Neural progenitor cell (in vitro differentiated cells): ENCODE results near the gene HNRNPM. TPM values are rescaled to one million over a fixed set of nuclear protein-coding genes. Genes with fewer than 3 reads are reported as not detected.

Experiments used
- DNase-seq: peaks from one replicate; pipeline ENCODE4 v3.0.0-alpha.2; 2016; ENCODE audit warnings: low spot score
- H2AFZ ChIP-seq: fragments of 200-600 bp; sonication (generic); replicated peaks from 2 replicates; pipeline ENCODE4 v1.6.1; 2016; ENCODE audit warnings: antibody characterized with exemption
- H3F3A ChIP-seq: fragments of 200-600 bp; sonication (generic); 2 replicates; pipeline ENCODE4 v1.6.1; 2016; ENCODE audit warnings: antibody characterized with exemption, low read depth
- H3K27ac ChIP-seq: fragments of 200-600 bp; sonication (generic); 2 replicates; pipeline ENCODE4 v1.5.1; 2016; ENCODE audit warnings: mild to moderate bottlenecking
- H3K27me3 ChIP-seq: fragments of 200-600 bp; sonication (generic); 2 replicates; pipeline ENCODE4 v1.6.1; 2016; ENCODE audit warnings: mild to moderate bottlenecking, moderate library complexity
- H3K36me3 ChIP-seq: fragments of 200-600 bp; sonication (generic); 2 replicates; pipeline ENCODE4 v1.5.1; 2016
- H3K4me1 ChIP-seq: fragments of 200-600 bp; sonication (generic); 2 replicates; pipeline ENCODE4 v1.6.1; 2016; ENCODE audit warnings: mixed run types
- H3K4me2 ChIP-seq: fragments of 200-600 bp; sonication (generic); 2 replicates; pipeline ENCODE4 v1.6.1; 2016
- H3K4me3 ChIP-seq: fragments of 200-600 bp; sonication (generic); 2 replicates; pipeline ENCODE4 v1.5.1; 2016
- H3K79me2 ChIP-seq: fragments of 200-600 bp; sonication (generic); 2 replicates; pipeline ENCODE4 v1.6.1; 2016; ENCODE audit warnings: low read depth
- H3K9ac ChIP-seq: fragments of 200-600 bp; sonication (generic); 2 replicates; pipeline ENCODE4 v1.6.1; 2016
- H3K9me3 ChIP-seq: fragments of 200-600 bp; sonication (generic); 2 replicates; pipeline ENCODE4 v1.5.1; 2016; ENCODE audit warnings: low read depth
- H4K20me1 ChIP-seq: fragments of 200-600 bp; sonication (generic); 2 replicates; pipeline ENCODE4 v1.6.1; 2016; ENCODE audit warnings: low read depth
- H3K27ac Mint-ChIP-seq: 3 replicates; pipeline ENCODE4 v1.8.0; 2021; ENCODE audit warnings: mixed read lengths
- H3K27me3 Mint-ChIP-seq: 2 replicates; pipeline ENCODE4 v1.8.0; 2022; ENCODE audit warnings: low read depth, mild to moderate bottlenecking, inconsistent platforms, moderate library complexity, mixed read lengths; ENCODE audit not compliant: insufficient read depth
- H3K36me3 Mint-ChIP-seq: 3 replicates; pipeline ENCODE4 v1.8.0; 2021; ENCODE audit warnings: mixed read lengths
- H3K4me1 Mint-ChIP-seq: 3 replicates; pipeline ENCODE4 v1.8.0; 2021; ENCODE audit warnings: mixed read lengths
- H3K4me3 Mint-ChIP-seq: 3 replicates; pipeline ENCODE4 v1.8.0; 2021; ENCODE audit warnings: mild to moderate bottlenecking, moderate library complexity, mixed read lengths
- H3K9me3 Mint-ChIP-seq: 3 replicates; pipeline ENCODE4 v1.8.0; 2020; ENCODE audit warnings: mixed read lengths
- EZH2 ChIP-seq: fragments of 200-600 bp; sonication (generic); IDR thresholded peaks from 2 replicates; pipeline ENCODE4 v1.6.1; 2017; ENCODE audit warnings: antibody characterized with exemption, mild to moderate bottlenecking, moderate library complexity
- EZH2phosphoT487 ChIP-seq: fragments of 200-600 bp; sonication (generic); IDR thresholded peaks from 2 replicates; pipeline ENCODE4 v1.6.1; 2017; ENCODE audit warnings: antibody characterized with exemption
- total RNA-seq: library from RNA; depleted of rRNA; stranded (reverse); fragments of >200 nt; gene quantifications from 2 replicates; pipeline ENCODE4 v1.2.3, GENCODE V29; 2015; ENCODE audit warnings: low replicate concordance
- TF ChIP-seq, protein P1 (sequence below): fragments of 200-600 bp; sonication (generic); IDR thresholded peaks from 2 replicates; pipeline ENCODE4 v1.5.1; 2017; ENCODE audit warnings: antibody characterized with exemption, mild to moderate bottlenecking

Gene HNRNPM
- total RNA-seq, 1 donor from 2014 or later, result 118 TPM

GRCh38 chr19:8396563-8397203, 48.1 kb upstream of the HNRNPM start:
- Histone ChIP-seq H3K4me1 (no peaks in the 10 kb centered on the region), H3K9ac (no peak overlapping the region), H3K27me3 (no peaks in the 10 kb centered on the region), H3K36me3 (no peaks in the 10 kb centered on the region), H3K27ac (no peak overlapping the region), H3K79me2 (peaks cover 76% of the 10 kb centered on the region), H2AFZ (no peak overlapping the region), H3K9me3 (no peaks in the 10 kb centered on the region), H3K4me2 (no peak overlapping the region), H4K20me1 (peaks cover 58% of the 10 kb centered on the region), H3F3A (no peaks in the 10 kb centered on the region), H3K4me3 (no peak overlapping the region)
- peak; percentile 67 for DNase-seq
- Mint-ChIP-seq H3K4me1 (peaks cover 15% of the 10 kb centered on the region), H3K9me3 (no peaks in the 10 kb centered on the region), H3K36me3 (peaks cover 4% of the 10 kb centered on the region), H3K4me3 (no peak overlapping the region), H3K27ac (peak overlapping the region; percentile 24), H3K27me3 (peaks cover 8% of the 10 kb centered on the region)
- TF ChIP-seq, protein P1, sequence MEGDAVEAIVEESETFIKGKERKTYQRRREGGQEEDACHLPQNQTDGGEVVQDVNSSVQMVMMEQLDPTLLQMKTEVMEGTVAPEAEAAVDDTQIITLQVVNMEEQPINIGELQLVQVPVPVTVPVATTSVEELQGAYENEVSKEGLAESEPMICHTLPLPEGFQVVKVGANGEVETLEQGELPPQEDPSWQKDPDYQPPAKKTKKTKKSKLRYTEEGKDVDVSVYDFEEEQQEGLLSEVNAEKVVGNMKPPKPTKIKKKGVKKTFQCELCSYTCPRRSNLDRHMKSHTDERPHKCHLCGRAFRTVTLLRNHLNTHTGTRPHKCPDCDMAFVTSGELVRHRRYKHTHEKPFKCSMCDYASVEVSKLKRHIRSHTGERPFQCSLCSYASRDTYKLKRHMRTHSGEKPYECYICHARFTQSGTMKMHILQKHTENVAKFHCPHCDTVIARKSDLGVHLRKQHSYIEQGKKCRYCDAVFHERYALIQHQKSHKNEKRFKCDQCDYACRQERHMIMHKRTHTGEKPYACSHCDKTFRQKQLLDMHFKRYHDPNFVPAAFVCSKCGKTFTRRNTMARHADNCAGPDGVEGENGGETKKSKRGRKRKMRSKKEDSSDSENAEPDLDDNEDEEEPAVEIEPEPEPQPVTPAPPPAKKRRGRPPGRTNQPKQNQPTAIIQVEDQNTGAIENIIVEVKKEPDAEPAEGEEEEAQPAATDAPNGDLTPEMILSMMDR, result peak; percentile 60
- no peak for TF ChIP-seq EZH2

- no peak overlapping the region for H3K27ac ChIP-seq
- no peaks in the 10 kb centered on the region for H3F3A ChIP-seq
- H3K27me3 Mint-ChIP-seq, result peaks cover 8% of the 10 kb centered on the region
- no peak for DNase-seq
- peaks cover 53% of the 10 kb centered on the region for H4K20me1 ChIP-seq
- no peaks in the 10 kb centered on the region for H3K9me3 Mint-ChIP-seq
- peaks cover 8% of the 10 kb centered on the region for H3K36me3 Mint-ChIP-seq
- no peak overlapping the region for H2AFZ ChIP-seq
- H3K79me2 ChIP-seq, result peaks cover 70% of the 10 kb centered on the region
- no peaks in the 10 kb centered on the region for H3K27me3 ChIP-seq
- H3K36me3 ChIP-seq, result no peaks in the 10 kb centered on the region
- no peaks in the 10 kb centered on the region for H3K4me1 ChIP-seq
- TF ChIP-seq, protein P1, result no peak
- no peak for TF ChIP-seq EZH2phosphoT487
- TF ChIP-seq EZH2, result no peak
- H3K4me3 ChIP-seq, result no peak overlapping the region
- H3K4me3 Mint-ChIP-seq, result no peak overlapping the region
- no peaks in the 10 kb centered on the region for H3K9me3 ChIP-seq
- no peak overlapping the region for H3K9ac ChIP-seq
- H3K4me2 ChIP-seq, result no peak overlapping the region
- H3K4me1 Mint-ChIP-seq, result peaks cover 13% of the 10 kb centered on the region
- H3K27ac Mint-ChIP-seq, result no peak overlapping the region
Observed at GRCh38 chr19:8397271-8397670, 47.5 kb upstream of the HNRNPM start.

DNA sequence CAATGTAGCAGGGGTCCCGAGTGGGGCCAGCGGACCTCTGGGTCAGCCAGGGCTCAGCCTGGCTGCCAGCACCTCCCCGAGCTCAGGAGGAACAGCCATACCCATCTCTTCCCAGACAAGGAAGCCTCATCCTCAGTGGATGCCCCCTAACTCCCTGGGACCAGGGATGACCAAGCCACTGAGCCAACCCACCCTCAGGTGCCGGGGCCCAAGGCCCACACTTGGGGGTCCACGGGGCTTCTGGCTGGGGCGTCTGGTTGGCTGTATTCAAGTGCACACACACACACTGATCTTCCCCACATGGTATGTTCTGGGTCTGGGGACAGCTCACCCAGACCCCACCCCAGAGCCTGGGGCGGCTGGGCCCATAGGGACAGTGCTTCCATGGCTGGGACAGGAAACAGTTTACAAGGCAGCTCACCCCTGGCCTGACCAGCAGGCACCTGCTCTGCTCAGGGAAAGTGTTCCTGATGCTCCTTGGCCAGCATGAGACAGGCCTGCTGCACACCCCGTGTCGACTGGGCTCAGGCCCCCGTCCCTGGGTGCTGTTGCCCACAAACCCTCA, 46.9 kb upstream of the HNRNPM start:
- peaks cover 13% of the 10 kb centered on the region for H3K4me1 Mint-ChIP-seq
- no peaks in the 10 kb centered on the region for H3K9me3 Mint-ChIP-seq
- peaks cover 51% of the 10 kb centered on the region for H4K20me1 ChIP-seq
- no peak overlapping the region for H3K4me2 ChIP-seq
- no peaks in the 10 kb centered on the region for H3K27me3 ChIP-seq
- H3K4me3 ChIP-seq, result no peak overlapping the region
- H3K27me3 Mint-ChIP-seq, result peaks cover 8% of the 10 kb centered on the region
- H3K36me3 Mint-ChIP-seq, result peaks cover 10% of the 10 kb centered on the region
- H3K9ac ChIP-seq, result no peak overlapping the region
- H3F3A ChIP-seq, result no peaks in the 10 kb centered on the region
- no peak overlapping the region for H3K4me3 Mint-ChIP-seq
- H2AFZ ChIP-seq, result no peak overlapping the region
- no peaks in the 10 kb centered on the region for H3K4me1 ChIP-seq
- no peak for TF ChIP-seq EZH2
- no peak for TF ChIP-seq EZH2phosphoT487
- TF ChIP-seq, protein P1, result no peak
- no peak overlapping the region for H3K27ac ChIP-seq
- peaks cover 64% of the 10 kb centered on the region for H3K79me2 ChIP-seq
- H3K9me3 ChIP-seq, result no peaks in the 10 kb centered on the region
- H3K27ac Mint-ChIP-seq, result no peak overlapping the region
- H3K36me3 ChIP-seq, result no peaks in the 10 kb centered on the region
- no peak for DNase-seq
